WI38 (cell line): ENCODE measurements around the gene APOBEC3B.
"Not testable (repeated sequence)": the region's sequence is repeated elsewhere in the genome, so short reads cannot be mapped to it uniquely, and the experiment has no call there.

ENCODE experiments used
- H3K4me3 ChIP-seq: 2 replicates; pipeline ENCODE4 v1.5.1; 2011; ENCODE audit warnings: low read depth, mild to moderate bottlenecking, control low read depth, low read length
- TF ChIP-seq, protein P1 (sequence below): IDR thresholded peaks from 2 replicates; pipeline ENCODE4 v1.5.1; 2012; ENCODE audit warnings: low read depth, mild to moderate bottlenecking, control low read depth, low read length

APOBEC3B gene

DNA sequence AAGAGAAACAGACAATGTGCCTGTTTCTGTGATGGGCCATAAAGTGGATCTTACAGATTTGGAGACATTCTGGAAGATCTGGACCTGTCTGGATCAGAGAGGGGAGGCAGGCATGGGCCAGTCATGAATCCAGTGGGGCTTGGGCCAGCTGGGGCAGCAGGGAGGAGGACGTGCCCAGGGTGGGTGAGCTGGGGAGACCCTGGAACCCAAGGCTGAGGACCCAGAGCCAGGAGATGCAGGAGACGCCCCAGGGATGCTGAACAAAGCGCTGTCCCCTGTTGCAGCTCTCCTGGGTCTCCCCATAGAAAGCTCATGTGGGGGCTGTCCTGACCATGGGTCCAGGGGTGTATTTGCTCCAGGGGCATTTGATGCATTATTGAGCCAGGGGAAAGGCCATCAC lies 26.2 kb upstream of the APOBEC3B start:
- H3K4me3 ChIP-seq, result no peak overlapping the region
- TF ChIP-seq, protein P1, sequence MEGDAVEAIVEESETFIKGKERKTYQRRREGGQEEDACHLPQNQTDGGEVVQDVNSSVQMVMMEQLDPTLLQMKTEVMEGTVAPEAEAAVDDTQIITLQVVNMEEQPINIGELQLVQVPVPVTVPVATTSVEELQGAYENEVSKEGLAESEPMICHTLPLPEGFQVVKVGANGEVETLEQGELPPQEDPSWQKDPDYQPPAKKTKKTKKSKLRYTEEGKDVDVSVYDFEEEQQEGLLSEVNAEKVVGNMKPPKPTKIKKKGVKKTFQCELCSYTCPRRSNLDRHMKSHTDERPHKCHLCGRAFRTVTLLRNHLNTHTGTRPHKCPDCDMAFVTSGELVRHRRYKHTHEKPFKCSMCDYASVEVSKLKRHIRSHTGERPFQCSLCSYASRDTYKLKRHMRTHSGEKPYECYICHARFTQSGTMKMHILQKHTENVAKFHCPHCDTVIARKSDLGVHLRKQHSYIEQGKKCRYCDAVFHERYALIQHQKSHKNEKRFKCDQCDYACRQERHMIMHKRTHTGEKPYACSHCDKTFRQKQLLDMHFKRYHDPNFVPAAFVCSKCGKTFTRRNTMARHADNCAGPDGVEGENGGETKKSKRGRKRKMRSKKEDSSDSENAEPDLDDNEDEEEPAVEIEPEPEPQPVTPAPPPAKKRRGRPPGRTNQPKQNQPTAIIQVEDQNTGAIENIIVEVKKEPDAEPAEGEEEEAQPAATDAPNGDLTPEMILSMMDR, result no peak

DNA sequence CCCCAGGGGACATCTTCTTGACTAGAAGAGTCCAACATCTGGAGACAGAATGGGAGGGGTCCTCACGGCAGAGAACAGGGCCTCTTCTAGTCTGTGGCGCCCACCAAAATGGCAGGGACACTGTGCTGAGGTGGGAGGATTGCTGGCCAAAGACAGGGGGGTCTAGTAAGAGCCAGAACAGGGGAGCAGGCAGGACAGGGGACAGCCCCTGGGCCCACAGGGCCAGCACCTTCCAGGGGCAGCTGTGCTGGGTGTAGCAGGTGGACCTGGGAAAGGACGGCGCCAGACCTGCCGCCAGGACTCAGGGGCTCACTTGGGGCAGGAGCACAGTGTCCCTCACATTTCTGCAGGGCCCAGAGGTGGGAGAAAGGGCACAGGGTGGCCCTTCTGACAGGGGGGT lies 25.6 kb upstream of the APOBEC3B start:
- no peak overlapping the region for H3K4me3 ChIP-seq
- TF ChIP-seq, protein P1, result no peak

DNA sequence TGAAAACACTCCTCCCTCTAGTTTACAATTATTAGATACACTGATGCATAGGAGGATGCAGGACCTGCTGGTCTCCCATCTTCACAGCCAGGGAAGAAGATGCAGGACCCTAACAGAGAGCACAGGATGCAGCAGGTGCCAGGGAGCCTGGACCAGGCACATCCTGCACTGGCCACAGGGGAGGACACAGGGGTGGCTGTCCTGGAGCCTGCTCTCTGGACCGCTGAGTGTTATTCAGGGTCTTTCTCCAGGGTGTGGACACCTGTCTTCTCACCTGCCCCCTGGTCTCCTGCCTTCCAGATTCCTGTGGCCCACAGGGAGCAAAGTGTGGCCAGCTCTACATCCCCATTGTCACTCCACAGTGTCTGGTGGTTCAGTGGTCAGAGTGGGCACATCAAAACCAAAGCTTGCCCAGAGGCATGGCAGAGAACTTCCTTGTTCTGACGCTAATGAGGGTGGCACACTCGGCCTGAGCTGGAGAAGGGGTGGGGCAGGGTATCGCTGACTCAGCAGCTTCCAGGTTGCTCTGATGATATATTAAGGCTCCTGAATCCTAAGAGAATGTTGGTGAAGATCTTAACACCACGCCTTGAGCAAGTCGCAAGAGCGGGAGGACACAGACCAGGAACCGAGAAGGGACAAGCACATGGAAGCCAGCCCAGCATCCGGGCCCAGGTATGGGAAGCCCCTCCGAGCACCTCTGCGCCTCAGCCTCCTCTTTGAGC lies 24.9 kb upstream of the APOBEC3B start, which contains the start of gene APOBEC3A:
TSS of gene APOBEC3A (plus strand) at position 564 of the 725 bp plus-strand sequence. CDS start at position 647, 83 bp downstream.
- H3K4me3 ChIP-seq, result no peak within 1 kb of the TSS
- TF ChIP-seq, protein P1, result no peak

DNA sequence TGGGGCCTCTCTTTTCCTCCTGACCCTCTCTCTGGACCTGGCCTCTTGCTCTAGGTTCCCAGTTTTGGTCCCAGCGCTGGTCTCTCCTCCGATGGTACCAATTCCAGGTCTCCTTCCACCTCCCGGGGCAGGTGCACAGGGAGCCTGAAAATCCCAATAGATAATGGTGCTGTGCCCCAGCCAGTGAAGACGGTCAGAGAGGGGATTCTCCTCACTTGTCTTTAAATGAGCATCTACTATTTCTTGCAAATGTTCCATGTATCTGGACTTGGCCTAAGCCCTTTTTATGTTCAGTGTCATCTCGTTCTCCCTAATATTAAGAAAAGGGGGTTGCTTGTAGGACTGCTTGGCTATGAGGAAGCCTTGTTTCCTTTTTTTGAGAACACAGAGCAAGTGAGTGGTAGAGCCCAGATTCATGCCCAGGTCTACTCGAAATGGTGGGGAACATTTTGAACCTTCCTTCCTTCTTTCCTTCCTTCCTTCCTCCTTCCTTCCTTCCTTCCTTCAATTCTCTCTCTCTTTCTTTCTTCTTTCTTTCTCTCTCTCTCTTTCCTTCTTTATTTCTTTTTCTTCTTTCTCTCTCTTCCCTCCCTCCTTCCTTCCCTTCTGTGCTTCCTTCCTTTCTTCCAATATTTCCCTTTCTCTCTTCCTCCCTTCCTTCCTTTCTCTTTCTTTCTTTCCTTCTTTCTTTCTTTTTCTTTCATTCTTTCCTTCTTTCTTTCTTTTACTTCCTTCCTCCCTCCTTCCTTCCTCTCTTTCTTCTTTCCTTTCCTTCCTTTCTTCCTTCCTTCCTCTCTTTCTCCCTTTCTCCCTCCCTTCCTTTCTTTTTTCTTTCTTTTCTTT lies 24.1 kb upstream of the APOBEC3B start:
- TF ChIP-seq, protein P1, result no peak
- H3K4me3 ChIP-seq, result no peak overlapping the region

DNA sequence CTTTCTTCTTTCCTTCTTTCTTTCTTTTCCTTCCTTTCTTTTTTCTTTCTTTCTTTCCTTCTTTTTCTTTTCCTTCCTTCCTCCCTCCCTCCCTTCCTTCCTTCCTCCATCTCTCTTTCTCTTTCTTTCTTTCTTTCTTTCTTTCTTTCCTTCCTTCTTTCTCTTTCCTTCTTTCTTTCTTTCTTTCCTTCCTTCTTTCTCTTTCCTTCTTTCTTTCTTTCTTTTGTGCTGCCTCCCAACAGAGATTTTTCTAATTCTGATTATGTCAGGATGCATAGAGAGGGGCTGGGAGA lies 23.6 kb upstream of the APOBEC3B start:
- not testable (repeated sequence) for H3K4me3 ChIP-seq

DNA sequence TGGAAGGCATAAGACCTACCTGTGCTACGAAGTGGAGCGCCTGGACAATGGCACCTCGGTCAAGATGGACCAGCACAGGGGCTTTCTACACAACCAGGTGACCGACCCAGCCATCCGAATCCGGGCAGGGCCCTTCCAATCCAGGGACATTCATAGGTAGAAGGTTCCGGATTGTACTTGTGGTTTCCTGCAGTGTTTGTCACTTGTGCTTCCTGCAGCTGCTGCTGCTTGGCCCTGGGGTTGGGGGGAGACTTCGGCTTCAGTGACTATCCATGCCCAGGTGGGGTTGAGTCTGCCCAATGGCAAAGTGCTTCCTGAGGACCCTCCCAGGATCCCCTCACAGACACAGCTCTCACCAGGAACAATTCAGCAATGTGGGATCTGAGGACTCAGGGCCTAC lies 22.6 kb upstream of the APOBEC3B start:
- no peak overlapping the region for H3K4me3 ChIP-seq
- TF ChIP-seq, protein P1, result no peak

DNA sequence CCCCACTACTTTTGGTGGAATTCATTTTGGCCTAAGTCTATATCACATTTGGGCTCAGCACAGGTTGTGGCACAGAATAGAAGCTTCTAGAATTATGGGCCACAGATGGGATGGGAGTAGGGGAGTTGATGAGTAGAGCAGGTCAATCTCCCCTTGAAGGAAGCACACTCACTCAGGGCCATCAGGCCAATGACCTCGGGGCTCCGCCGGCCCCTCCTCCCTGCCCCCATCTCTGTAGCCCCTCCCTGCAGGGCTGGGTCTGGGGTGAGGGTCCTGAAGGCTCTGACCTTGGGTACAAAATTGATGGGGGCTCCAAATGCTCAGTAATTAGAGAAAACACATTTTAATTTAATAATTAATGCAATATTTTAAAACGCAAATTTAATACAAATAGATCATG lies 21.5 kb upstream of the APOBEC3B start:
- not testable (repeated sequence) for H3K4me3 ChIP-seq

DNA sequence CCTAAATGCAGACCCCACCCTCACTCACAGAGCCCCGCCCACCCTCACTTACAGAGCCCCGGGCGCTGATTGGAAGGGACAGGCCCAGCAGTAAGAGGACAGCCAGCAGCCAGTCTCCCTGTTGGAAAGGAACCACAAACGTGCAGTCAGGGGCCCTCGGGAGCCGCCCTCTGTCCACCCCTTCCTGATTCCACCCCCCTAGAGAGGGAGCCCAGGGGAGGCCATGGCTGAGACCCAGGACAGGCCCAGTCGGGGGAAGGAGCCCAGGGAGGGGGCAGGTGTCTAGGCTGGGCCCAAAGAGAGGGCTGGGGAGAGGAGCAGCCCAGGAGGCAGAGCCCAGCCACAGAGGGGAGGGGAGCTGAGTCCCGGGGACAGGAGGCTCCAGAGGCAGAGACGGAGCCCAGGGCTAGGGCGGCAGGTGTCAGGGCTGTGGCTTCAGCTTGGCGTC lies 18.8 kb upstream of the APOBEC3B start:
- H3K4me3 ChIP-seq, result not testable (repeated sequence)

DNA sequence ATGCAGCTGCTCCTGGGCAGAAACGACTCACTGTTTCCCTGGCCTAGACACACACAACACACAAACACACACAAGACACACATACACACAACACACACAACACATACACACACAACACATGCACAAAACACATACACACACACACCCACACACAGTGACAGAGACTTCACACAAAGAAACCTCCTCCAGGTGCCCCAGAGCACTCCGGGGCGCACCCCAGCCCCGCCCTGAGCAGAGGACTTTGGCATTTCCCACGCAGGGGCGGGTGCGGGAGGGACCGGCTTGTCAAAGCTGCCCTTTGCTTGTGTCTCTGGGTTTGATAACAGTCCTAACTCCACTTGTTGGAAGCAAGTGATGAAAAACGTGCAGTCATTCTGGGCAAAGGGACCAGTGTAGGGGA lies 18.3 kb upstream of the APOBEC3B start:
- TF ChIP-seq, protein P1, result no peak
- no peak overlapping the region for H3K4me3 ChIP-seq
